Calu3 (cell line): ENCODE results near the gene UGGT1. TPM values are rescaled to one million over a fixed set of nuclear protein-coding genes. Genes with fewer than 3 reads are reported as not detected.

ENCODE experiments used
- BruUV-seq: library from RNA; stranded (reverse); fragments of 400-500 nt; replicated peaks from 2 replicates; lab custom pipeline; 2021; lab: Mats Ljungman, UMichigan
- CTCF ChIA-PET: fragments of 300-600 bp; sonication (Branson Sonifier 250); formaldehyde crosslinking; loops from one replicate; lab custom pipeline; 2022; ENCODE audit warnings: antibody characterized with exemption; lab: Charles Lee
- DNase-seq: peaks from one replicate; pipeline ENCODE4 v3.0.0; 2022
- H3K27ac Mint-ChIP-seq: one replicate; pipeline ENCODE4 v1.8.0; 2022; ENCODE audit warnings: mixed read lengths; ENCODE audit not compliant: unreplicated experiment
- H3K27me3 Mint-ChIP-seq: one replicate; pipeline ENCODE4 v1.8.0; 2022; ENCODE audit warnings: mixed read lengths; ENCODE audit not compliant: unreplicated experiment
- H3K36me3 Mint-ChIP-seq: one replicate; pipeline ENCODE4 v1.8.0; 2022; ENCODE audit warnings: mild to moderate bottlenecking, moderate library complexity, mixed read lengths; ENCODE audit not compliant: insufficient read depth, unreplicated experiment
- H3K4me1 Mint-ChIP-seq: one replicate; pipeline ENCODE4 v1.8.0; 2022; ENCODE audit warnings: mild to moderate bottlenecking, low read depth, mixed read lengths; ENCODE audit not compliant: unreplicated experiment
- H3K4me3 Mint-ChIP-seq: one replicate; pipeline ENCODE4 v1.8.0; 2022; ENCODE audit warnings: mild to moderate bottlenecking, low read depth, moderate library complexity, mixed read lengths; ENCODE audit not compliant: unreplicated experiment
- H3K9me3 Mint-ChIP-seq: one replicate; pipeline ENCODE4 v1.8.0; 2022; ENCODE audit warnings: low read depth, mixed read lengths; ENCODE audit not compliant: unreplicated experiment
- CTCF ChIP-seq: fragments of 200-600 bp; IDR thresholded peaks from one replicate; pipeline ENCODE4 v1.8.0; 2022; ENCODE audit warnings: antibody characterized with exemption; ENCODE audit not compliant: unreplicated experiment
- intact Hi-C: fragments of 100-400 bp; cut with micrococcal nuclease; formaldehyde crosslinking; loops from one replicate; pipeline ENCODE4 v1.10.0; 2022; ENCODE audit not compliant: unreplicated experiment
- total RNA-seq: library from RNA; stranded (reverse); gene quantifications from 2 replicates; pipeline ENCODE4 v1.2.3, GENCODE V29; 2022

The UGGT1 gene
- total RNA-seq, 1 experiment from 2014 or later: 71.3 TPM

- no peak for DNase-seq
- no TSS peak for BruUV-seq
These were observed 137.9 kb downstream of the UGGT1 start for GRCh38 chr2:128228894-128229293.

GRCh38 chr2:128232965-128233789 is 142.2 kb downstream of the UGGT1 start:
- intact Hi-C loops: loop anchor here (1.0 to 2.0 kb wide), 2 partner anchors 72 to 170 kb away; no protein-coding TSS in a partner anchor

More at GRCh38 chr2:128228894-128229293, 137.9 kb downstream of the UGGT1 start:
- Mint-ChIP-seq H3K27ac (no peak overlapping the region), H3K27me3 (peaks cover 23% of the 10 kb centered on the region), H3K9me3 (no peaks in the 10 kb centered on the region), H3K4me1 (no peaks in the 10 kb centered on the region), H3K36me3 (peaks cover 6% of the 10 kb centered on the region), H3K4me3 (no peak overlapping the region)
- intact Hi-C loops: no loop called here
- CTCF ChIA-PET: no interaction called here
- no peak for TF ChIP-seq CTCF

GRCh38 chr2:128233790-128234395 is 142.9 kb downstream of the UGGT1 start:
- Mint-ChIP-seq H3K4me3 (peak overlapping the region; percentile 73), H3K4me1 (no peaks in the 10 kb centered on the region), H3K9me3 (no peaks in the 10 kb centered on the region), H3K27me3 (peaks cover 39% of the 10 kb centered on the region), H3K36me3 (peaks cover 6% of the 10 kb centered on the region), H3K27ac (no peak overlapping the region)
- intact Hi-C loops: loop anchor here (1.0 to 2.0 kb wide), 2 partner anchors 71 to 171 kb away; no protein-coding TSS in a partner anchor
- BruUV-seq: no TSS peak
- DNase-seq: no peak
- no peak for TF ChIP-seq CTCF
- CTCF ChIA-PET: interaction anchor here (0.7 kb wide), 2 partner anchors 84 to 1169 kb away, joined by 4 to 7 read pairs; no protein-coding TSS in a partner anchor

More at GRCh38 chr2:128232965-128233789, 142.2 kb downstream of the UGGT1 start:
- H3K4me1 Mint-ChIP-seq: no peaks in the 10 kb centered on the region
- H3K4me3 Mint-ChIP-seq: peak overlapping the region; percentile 73
- peaks cover 32% of the 10 kb centered on the region for H3K27me3 Mint-ChIP-seq
- TF ChIP-seq CTCF: peak; percentile 84
- no peak overlapping the region for H3K27ac Mint-ChIP-seq
- peaks cover 6% of the 10 kb centered on the region for H3K36me3 Mint-ChIP-seq
- no peaks in the 10 kb centered on the region for H3K9me3 Mint-ChIP-seq
- DNase-seq: peak; percentile 92
- no TSS peak for BruUV-seq
- CTCF ChIA-PET: interaction anchor here (0.7 to 1.2 kb wide), 2 partner anchors 17 to 980 kb away, joined by 3 read pairs; no protein-coding TSS in a partner anchor

- TF ChIP-seq CTCF: no peak
- CTCF ChIA-PET: interaction anchor here (0.7 kb wide), 2 partner anchors 83 to 1169 kb away, joined by 4 to 7 read pairs; no protein-coding TSS in a partner anchor
- BruUV-seq: no TSS peak
- Mint-ChIP-seq H3K27me3 (peaks cover 43% of the 10 kb centered on the region), H3K4me3 (no peak overlapping the region), H3K4me1 (no peaks in the 10 kb centered on the region), H3K9me3 (no peaks in the 10 kb centered on the region), H3K36me3 (peaks cover 6% of the 10 kb centered on the region), H3K27ac (no peak overlapping the region)
- intact Hi-C loops: no loop called here
- DNase-seq: no peak
These were observed 143.6 kb downstream of the UGGT1 start for GRCh38 chr2:128234613-128235012.
